HepG2 (cell line): ENCODE data around the gene MOXD1. TPM values are rescaled to one million over a fixed set of nuclear protein-coding genes. Genes with fewer than 3 reads are reported as not detected.

Experiments
- ELK4 ChIP-seq: sonication (generic); formaldehyde crosslinking; IDR thresholded peaks from 2 replicates; pipeline ENCODE4 v1.9.0; 2021; ENCODE audit warnings: missing genetic modification reagents, borderline replicate concordance
- HNF4A ChIP-seq: sonication (generic); formaldehyde crosslinking; IDR thresholded peaks from 2 replicates; pipeline ENCODE4 v1.4.0; 2020; ENCODE audit warnings: missing genetic modification reagents
- JUND ChIP-seq: sonication (generic); formaldehyde crosslinking; IDR thresholded peaks from 2 replicates; pipeline ENCODE4 v1.8.0; 2022; ENCODE audit warnings: mild to moderate bottlenecking, missing genetic modification reagents
- KLF15 ChIP-seq: sonication (generic); formaldehyde crosslinking; IDR thresholded peaks from 2 replicates; pipeline ENCODE4 v1.8.1; 2023; ENCODE audit warnings: borderline replicate concordance, mild to moderate bottlenecking, inconsistent platforms, missing genetic modification reagents, mixed read lengths
- MED13 ChIP-seq: sonication (generic); formaldehyde crosslinking; IDR thresholded peaks from 2 replicates; pipeline ENCODE4 v1.5.0; 2020; ENCODE audit warnings: missing genetic modification reagents
- MTA1 ChIP-seq: sonication (generic); formaldehyde crosslinking; IDR thresholded peaks from 2 replicates; pipeline ENCODE4 v1.4.0; 2020; ENCODE audit warnings: missing genetic modification reagents, mild to moderate bottlenecking, borderline replicate concordance
- NFKB2 ChIP-seq: sonication (generic); formaldehyde crosslinking; IDR thresholded peaks from 2 replicates; pipeline ENCODE4 v1.4.0; 2020; ENCODE audit warnings: missing genetic modification reagents, borderline replicate concordance
- SAP130 ChIP-seq: IDR thresholded peaks from 2 replicates; pipeline ENCODE4 v1.6.1; 2016; ENCODE audit warnings: low read depth
- SYNCRIP ChIP-seq: fragments of 200-400 bp; formaldehyde crosslinking; IDR thresholded peaks from 2 replicates; pipeline ENCODE4 v1.6.1; 2018; ENCODE audit warnings: mild to moderate bottlenecking, low read depth, low read length; ENCODE audit not compliant: insufficient read depth
- TCF12 ChIP-seq, 2 experiments: fragments of 450-650 bp in 1 of 2; sonication (generic) in 1 of 2; formaldehyde crosslinking in 1 of 2; IDR thresholded peaks; 2 replicates each; pipeline versions ENCODE4 v1.6.1 to v1.8.0; 2017 to 2022; ENCODE audit warnings: antibody characterized with exemption in 1 of 2, mild to moderate bottlenecking in 1 of 2, missing genetic modification reagents in 1 of 2, moderate library complexity in 1 of 2
- TFDP1 ChIP-seq: IDR thresholded peaks from 2 replicates; pipeline ENCODE4 v1.6.1; 2016; ENCODE audit warnings: missing compliant biosample characterization, missing genetic modification reagents, borderline replicate concordance
- ZNF225 ChIP-seq: sonication (generic); formaldehyde crosslinking; IDR thresholded peaks from 2 replicates; pipeline ENCODE4 v1.4.0; 2020; ENCODE audit warnings: mild to moderate bottlenecking, missing genetic modification reagents
- ZNF552 ChIP-seq: sonication (generic); formaldehyde crosslinking; IDR thresholded peaks from 2 replicates; pipeline ENCODE4 v1.9.0; 2022; ENCODE audit warnings: missing genetic modification reagents, mild to moderate bottlenecking, borderline replicate concordance
- ZNF563 ChIP-seq: sonication (generic); formaldehyde crosslinking; IDR thresholded peaks from 2 replicates; pipeline ENCODE4 v1.8.0; 2022; ENCODE audit warnings: mild to moderate bottlenecking, moderate library complexity, missing genetic modification reagents
- ZNF660 ChIP-seq: sonication (generic); formaldehyde crosslinking; IDR thresholded peaks from 2 replicates; pipeline ENCODE4 v1.5.1; 2020; ENCODE audit warnings: mild to moderate bottlenecking, low read depth, missing genetic modification reagents, borderline replicate concordance
- ZNF777 ChIP-seq: sonication (generic); formaldehyde crosslinking; IDR thresholded peaks from 2 replicates; pipeline ENCODE4 v1.4.0; 2020; ENCODE audit warnings: missing genetic modification reagents
- ZNF790 ChIP-seq: sonication (generic); formaldehyde crosslinking; IDR thresholded peaks from 2 replicates; pipeline ENCODE4 v1.8.0; 2022; ENCODE audit warnings: missing genetic modification reagents, mild to moderate bottlenecking, borderline replicate concordance
- ZNF83 ChIP-seq: sonication (generic); formaldehyde crosslinking; IDR thresholded peaks from 2 replicates; pipeline ENCODE4 v1.4.0; 2020; ENCODE audit warnings: missing genetic modification reagents, mild to moderate bottlenecking, borderline replicate concordance
- ZSCAN5A ChIP-seq: sonication (generic); formaldehyde crosslinking; IDR thresholded peaks from 2 replicates; pipeline ENCODE4 v1.8.0; 2022; ENCODE audit warnings: mild to moderate bottlenecking, missing genetic modification reagents, borderline replicate concordance
- polyA plus RNA-seq, 8 experiments: library from polyadenylated mRNA; depleted of rRNA in 3 of 8; stranded (reverse) in 7 of 8; unstranded in 1 of 8; fragments of >200 nt; fragmentation: Illumina TruSeq in 4 of 8; extraction: Trizol in 4 of 8; gene quantifications; 2 replicates each; pipeline versions ENCODE4 v1.2.1 to v1.2.3, GENCODE V29; 2011 to 2016; ENCODE audit warnings: low read depth in 4 of 8, missing spikeins in 1 of 8, mixed read lengths in 1 of 8; ENCODE audit not compliant: insufficient read depth in 1 of 8
- total RNA-seq, 5 experiments: library from RNA; depleted of rRNA; stranded (reverse); fragments of >200 nt; fragmentation: Illumina TruSeq; extraction: Trizol; gene quantifications; 2 replicates each; pipeline ENCODE4 v1.2.3, GENCODE V29; 2016; ENCODE audit warnings: low read depth in 1 of 5

MOXD1 gene
- total and polyA plus RNA-seq, 2 of the 13 experiments (the other 11 are each of a cell fraction or from before 2014, with no cell fraction given) = 0.03 TPM; not detected in 1

DNA sequence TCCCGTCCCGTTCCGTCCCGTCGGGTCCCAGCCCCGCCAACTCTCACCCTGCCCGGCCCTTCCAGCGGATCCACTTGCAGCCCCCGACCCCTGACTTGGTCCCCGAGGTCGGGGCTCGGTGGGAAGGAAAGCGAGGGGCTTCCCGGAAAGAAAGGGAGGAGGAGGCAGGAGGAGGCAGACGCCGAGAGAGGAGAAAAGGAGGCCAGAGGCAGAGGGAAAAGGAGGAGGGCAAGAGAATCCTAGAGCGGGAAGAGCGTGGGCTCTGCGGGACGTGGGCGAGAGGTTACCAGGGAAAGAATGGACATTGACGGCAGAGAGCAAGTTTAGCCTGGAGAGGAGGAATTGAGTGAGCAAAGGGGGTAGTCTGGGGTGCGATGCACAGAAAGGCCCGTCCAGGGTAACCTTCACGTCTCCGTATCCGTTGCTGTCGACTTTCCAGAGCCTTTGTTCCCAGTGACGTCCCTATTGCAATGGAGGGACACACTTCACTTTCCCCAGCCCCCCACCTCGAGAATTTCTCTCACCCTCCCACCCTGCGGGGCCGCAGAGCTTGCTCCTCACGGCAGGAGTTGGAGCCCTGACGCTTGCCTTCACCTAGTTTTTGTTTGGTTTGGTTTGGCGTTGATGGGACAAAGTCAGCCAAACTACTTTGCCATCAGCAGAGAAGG lies 477 bp upstream of the MOXD1 start (continued):
- no peak for TF ChIP-seq ZSCAN5A (CRISPR knock-in tag)
- no peak for TF ChIP-seq SAP130
- TF ChIP-seq ZNF552 = no peak
- TF ChIP-seq ZNF83 (CRISPR knock-in tag) = no peak
- no peak for TF ChIP-seq HNF4A (CRISPR knock-in tag)
- TF ChIP-seq JUND (CRISPR knock-in tag) = no peak
- no peak for TF ChIP-seq KLF15 (CRISPR knock-in tag)
- no peak for TF ChIP-seq ELK4
- 0 out of 2 replicates have a peak, but pooled peaks have one; percentile 46 for TF ChIP-seq NFKB2
- no peak for TF ChIP-seq TCF12 (IDR thresholded peaks at IDR 0.05)
- TF ChIP-seq TCF12 (CRISPR knock-in tag; IDR thresholded peaks at IDR 0.05) = no peak
- no peak for TF ChIP-seq MTA1 (CRISPR knock-in tag)
- no peak for TF ChIP-seq ZNF660 (CRISPR knock-in tag)
- no peak for TF ChIP-seq SYNCRIP
- no peak for TF ChIP-seq ZNF225
- peak; percentile 70; the same call in 1 of the 2 replicates for TF ChIP-seq ZNF563 (CRISPR knock-in tag)
- TF ChIP-seq ZNF777 (CRISPR knock-in tag) = peak; percentile 91
- no peak for TF ChIP-seq MED13
- TF ChIP-seq TFDP1 (CRISPR knock-in tag) = no peak
- no peak for TF ChIP-seq ZNF790 (CRISPR knock-in tag)
